HEK293 (cell line): ENCODE results near the gene GPHN.

ENCODE experiments used
- TCF7L2 ChIP-seq: IDR thresholded peaks from 2 replicates; pipeline ENCODE4 v1.6.1; 2011; ENCODE audit warnings: low read depth, mild to moderate bottlenecking, inconsistent platforms, low read length, moderate library complexity, borderline replicate concordance
- YY1 ChIP-seq: fragments of 450-650 bp; formaldehyde crosslinking; IDR thresholded peaks from 2 replicates; pipeline ENCODE4 v1.5.1; 2018; ENCODE audit warnings: missing biosample characterization, missing genetic modification characterization
- YY2 ChIP-seq: fragments of 450-650 bp; formaldehyde crosslinking; IDR thresholded peaks from 2 replicates; pipeline ENCODE4 v1.5.1; 2016; ENCODE audit warnings: missing biosample characterization, missing genetic modification characterization
- ZFHX2 ChIP-seq: fragments of 450-650 bp; formaldehyde crosslinking; conservative IDR thresholded peaks from 2 replicates; pipeline ENCODE4 v1.5.1; 2016; ENCODE audit warnings: missing biosample characterization, missing genetic modification characterization
- ZNF274 ChIP-seq, 2 experiments: fragments of 200-500 bp in 1 of 2; fragments of 450-650 bp in 1 of 2; sonication (Bioruptor generic) in 1 of 2; formaldehyde crosslinking in 1 of 2; IDR thresholded peaks; 2 replicates each; pipeline versions ENCODE4 v1.5.1 to v1.6.1; 2014 to 2016; ENCODE audit warnings: borderline replicate concordance in 1 of 2, inconsistent platforms in 1 of 2, low read length in 1 of 2, missing biosample characterization in 1 of 2, missing genetic modification characterization in 1 of 2
- ZNF292 ChIP-seq: fragments of 450-650 bp; formaldehyde crosslinking; IDR thresholded peaks from 2 replicates; pipeline ENCODE4 v1.5.1; 2016; ENCODE audit warnings: low read depth, missing biosample characterization, missing genetic modification characterization, borderline replicate concordance
- ZNF596 ChIP-seq: fragments of 450-650 bp; IDR thresholded peaks from 2 replicates; pipeline ENCODE4 v1.5.0; 2018; ENCODE audit warnings: missing biosample characterization, mild to moderate bottlenecking, missing genetic modification characterization, moderate library complexity
- TF ChIP-seq, protein P1 (sequence below): fragments of 450-650 bp; formaldehyde crosslinking; IDR thresholded peaks from 2 replicates; pipeline ENCODE4 v1.5.1; 2016; ENCODE audit warnings: missing biosample characterization, missing genetic modification characterization
- TF ChIP-seq, protein P2 (sequence below): fragments of 450-650 bp; formaldehyde crosslinking; IDR thresholded peaks from 2 replicates; pipeline ENCODE4 v1.5.1; 2016; ENCODE audit warnings: missing biosample characterization, missing genetic modification characterization, low read depth

DNA sequence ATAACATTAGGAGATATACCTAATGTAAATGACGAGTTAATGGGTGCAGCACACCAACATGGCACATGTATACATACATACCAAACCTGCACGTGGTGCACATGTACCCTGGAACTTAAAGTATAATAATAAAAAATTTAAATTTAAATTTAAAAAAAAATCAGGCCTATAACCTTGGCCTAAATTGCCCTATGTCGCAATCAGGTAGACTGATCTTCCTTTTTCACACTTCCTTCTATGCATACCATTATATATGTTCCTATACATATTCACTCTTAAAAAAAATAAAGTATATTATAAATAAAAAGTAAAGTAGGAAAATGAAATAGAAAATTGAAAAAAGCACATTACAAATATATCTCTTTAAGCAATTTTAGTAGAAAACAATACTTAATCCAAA, 563.6 kb downstream of the GPHN start:
- TF ChIP-seq ZFHX2 (tag by site-specific recombination) (no peak), YY2 (tag by site-specific recombination) (no peak), ZNF274 (IDR thresholded peaks at IDR 0.05; ENCODE audit: low read length) (no peak), ZNF274 (tag by site-specific recombination; IDR thresholded peaks at IDR 0.05; ENCODE audit: borderline replicate concordance) (no peak), ZNF596 (tag by site-specific recombination) (no peak), TCF7L2 (no peak), YY1 (tag by site-specific recombination) (no peak), ZNF292 (tag by site-specific recombination) (no peak)
- TF ChIP-seq, protein P1, sequence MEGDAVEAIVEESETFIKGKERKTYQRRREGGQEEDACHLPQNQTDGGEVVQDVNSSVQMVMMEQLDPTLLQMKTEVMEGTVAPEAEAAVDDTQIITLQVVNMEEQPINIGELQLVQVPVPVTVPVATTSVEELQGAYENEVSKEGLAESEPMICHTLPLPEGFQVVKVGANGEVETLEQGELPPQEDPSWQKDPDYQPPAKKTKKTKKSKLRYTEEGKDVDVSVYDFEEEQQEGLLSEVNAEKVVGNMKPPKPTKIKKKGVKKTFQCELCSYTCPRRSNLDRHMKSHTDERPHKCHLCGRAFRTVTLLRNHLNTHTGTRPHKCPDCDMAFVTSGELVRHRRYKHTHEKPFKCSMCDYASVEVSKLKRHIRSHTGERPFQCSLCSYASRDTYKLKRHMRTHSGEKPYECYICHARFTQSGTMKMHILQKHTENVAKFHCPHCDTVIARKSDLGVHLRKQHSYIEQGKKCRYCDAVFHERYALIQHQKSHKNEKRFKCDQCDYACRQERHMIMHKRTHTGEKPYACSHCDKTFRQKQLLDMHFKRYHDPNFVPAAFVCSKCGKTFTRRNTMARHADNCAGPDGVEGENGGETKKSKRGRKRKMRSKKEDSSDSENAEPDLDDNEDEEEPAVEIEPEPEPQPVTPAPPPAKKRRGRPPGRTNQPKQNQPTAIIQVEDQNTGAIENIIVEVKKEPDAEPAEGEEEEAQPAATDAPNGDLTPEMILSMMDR (tag by site-specific recombination): no peak
- TF ChIP-seq, protein P2, sequence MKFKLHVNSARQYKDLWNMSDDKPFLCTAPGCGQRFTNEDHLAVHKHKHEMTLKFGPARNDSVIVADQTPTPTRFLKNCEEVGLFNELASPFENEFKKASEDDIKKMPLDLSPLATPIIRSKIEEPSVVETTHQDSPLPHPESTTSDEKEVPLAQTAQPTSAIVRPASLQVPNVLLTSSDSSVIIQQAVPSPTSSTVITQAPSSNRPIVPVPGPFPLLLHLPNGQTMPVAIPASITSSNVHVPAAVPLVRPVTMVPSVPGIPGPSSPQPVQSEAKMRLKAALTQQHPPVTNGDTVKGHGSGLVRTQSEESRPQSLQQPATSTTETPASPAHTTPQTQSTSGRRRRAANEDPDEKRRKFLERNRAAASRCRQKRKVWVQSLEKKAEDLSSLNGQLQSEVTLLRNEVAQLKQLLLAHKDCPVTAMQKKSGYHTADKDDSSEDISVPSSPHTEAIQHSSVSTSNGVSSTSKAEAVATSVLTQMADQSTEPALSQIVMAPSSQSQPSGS (tag by site-specific recombination): no peak
